Occipital lobe (tissue), 2 donors: ENCODE results near the gene GNB1L. TPM values are rescaled to one million over a fixed set of nuclear protein-coding genes. Genes with fewer than 3 reads are reported as not detected.

Source experiments
- DNase-seq: peaks from one replicate; lab custom pipeline; 2025; lab: John Stamatoyannopoulos, UW
- total RNA-seq: library from RNA; depleted of rRNA; stranded (reverse); fragments of >200 nt; gene quantifications from one replicate; pipeline ENCODE4 v1.2.3, GENCODE V29; 2014

Gene GNB1L
- total RNA-seq, 1 donor from 2014 or later: 2.7 TPM

DNA sequence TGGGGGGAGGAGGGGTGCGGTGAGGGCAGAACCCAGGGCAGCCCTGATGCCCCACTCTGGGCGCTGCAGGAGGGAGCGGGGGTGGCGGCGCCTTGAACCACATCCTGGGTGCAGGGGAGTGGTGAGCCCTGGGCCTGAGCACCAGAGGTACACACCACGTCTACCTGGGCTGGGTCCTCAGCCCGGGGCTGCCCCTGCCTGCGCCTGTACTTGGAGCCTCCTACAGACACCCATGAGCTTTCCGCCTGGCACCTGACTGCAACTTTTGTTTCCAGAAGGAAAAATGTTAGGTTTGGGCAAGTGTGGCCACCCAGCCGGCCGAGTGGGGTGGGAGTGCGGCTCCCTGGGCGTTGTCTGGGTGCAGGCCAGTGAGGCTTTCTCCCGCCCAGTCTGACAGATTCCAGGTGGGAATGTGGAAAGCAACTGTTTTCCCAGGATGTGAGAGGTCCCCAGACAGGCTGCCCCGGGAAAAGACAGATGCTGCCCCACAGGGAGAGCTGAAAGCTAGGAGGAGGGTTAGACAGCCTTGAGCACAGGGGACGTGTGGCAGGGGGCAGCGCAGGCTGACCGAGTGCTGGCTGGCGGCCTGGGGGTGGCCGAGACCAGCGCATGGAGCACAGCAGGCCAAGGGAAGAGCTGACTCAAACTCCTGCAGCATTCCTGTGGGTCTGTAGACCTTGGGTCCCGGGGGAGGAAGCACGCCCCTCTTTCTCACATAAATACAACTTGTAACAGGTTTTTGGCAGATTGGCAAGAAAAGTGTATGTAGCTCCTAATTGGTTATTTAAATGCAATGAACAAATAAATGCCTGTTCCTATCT is 44.1 kb downstream of the GNB1L start:
- DNase-seq: no peak

DNA sequence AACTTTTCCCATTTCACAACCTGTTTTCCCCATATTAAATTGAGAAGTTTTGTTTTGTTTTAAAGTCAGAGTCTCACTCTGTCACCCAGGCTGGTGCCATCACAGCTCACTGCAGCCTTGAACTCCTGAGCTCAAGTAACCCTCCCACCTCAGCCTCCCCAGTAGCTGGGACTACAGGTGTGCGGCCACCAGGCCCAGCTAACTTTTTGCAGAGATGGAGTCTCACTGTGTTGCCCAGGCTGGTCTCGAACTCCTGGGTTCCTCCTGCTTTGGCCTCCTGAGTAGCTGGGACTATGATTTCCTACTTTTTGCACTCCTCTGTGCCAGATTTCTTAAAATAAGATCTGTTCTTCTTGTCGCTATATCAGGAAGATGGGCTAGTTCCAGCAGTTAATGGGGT is 44.9 kb downstream of the GNB1L start:
- no peak for DNase-seq

DNA sequence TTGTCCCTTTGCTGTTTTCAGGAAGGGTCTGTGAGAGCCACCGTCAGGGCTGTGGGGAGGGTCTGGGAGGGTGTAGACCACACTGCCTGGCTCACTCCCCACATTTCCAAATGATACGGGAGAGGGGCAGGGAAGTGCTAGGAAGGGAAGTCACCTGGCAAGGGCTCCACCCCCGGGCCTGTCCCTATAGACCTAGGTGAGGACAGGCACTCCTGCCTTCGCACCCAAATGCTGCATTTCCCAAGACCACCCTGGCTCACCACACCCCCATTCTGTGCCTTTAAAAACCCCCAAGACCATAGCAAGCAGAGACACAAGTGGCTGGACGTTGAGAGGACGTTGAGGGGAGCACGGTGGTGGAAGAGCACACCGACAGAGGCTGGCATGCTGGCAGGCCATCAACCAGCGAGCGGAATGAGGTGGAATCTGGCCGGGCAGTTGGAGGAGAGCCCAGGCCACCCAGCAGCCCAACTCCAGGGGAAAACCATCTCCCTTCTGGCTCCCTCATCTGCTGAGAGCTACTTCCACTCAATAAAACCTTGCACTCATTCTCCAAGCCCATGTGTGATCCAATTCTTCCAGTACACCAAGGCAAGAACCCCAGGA is 45.7 kb downstream of the GNB1L start:
- no peak for DNase-seq

DNA sequence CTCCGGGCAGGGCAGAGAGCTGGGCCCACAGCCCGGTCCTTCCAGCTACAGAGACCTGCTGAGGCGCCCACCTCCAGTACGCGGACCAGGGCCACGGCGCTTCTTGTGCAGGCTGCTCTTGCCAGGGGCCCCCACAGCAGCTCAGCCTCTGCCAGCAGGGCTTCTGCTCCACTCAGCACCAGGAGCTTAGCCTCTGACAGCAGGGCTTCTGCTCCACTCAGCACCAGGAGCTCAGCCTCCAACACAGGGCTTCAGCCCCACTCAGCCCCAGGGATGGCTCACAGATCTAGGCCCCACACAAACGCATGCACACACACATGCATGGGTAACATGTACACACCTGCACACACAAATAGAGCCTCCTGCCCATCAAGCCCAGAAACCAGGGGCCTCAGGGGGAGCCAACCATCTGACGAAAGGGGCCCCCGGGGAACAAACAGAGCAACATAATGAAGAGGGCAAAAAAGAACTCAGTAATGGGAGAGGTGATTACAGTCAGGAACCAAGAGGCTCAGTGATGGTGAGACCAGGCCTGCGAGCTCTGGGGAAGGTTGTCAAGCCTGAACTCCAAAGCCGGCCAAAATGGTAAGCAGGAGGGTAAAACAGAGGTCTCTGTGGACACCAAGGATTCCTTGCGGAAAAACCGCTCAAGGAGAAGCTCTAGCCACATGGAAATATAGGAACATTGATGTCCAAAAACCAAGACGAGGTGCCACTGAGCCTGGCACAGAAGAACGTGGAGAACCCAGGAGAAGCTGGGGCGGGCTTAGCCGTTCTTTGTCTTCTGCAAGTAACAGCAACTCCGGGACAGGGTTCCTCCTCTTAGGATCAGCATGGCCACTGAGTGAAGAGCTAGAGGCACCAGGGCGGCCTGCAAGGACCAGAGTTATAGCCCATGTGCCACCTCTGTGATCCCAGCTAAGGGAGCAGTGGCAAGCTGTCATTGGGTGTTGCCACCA is 46.5 kb downstream of the GNB1L start:
- no peak for DNase-seq

DNA sequence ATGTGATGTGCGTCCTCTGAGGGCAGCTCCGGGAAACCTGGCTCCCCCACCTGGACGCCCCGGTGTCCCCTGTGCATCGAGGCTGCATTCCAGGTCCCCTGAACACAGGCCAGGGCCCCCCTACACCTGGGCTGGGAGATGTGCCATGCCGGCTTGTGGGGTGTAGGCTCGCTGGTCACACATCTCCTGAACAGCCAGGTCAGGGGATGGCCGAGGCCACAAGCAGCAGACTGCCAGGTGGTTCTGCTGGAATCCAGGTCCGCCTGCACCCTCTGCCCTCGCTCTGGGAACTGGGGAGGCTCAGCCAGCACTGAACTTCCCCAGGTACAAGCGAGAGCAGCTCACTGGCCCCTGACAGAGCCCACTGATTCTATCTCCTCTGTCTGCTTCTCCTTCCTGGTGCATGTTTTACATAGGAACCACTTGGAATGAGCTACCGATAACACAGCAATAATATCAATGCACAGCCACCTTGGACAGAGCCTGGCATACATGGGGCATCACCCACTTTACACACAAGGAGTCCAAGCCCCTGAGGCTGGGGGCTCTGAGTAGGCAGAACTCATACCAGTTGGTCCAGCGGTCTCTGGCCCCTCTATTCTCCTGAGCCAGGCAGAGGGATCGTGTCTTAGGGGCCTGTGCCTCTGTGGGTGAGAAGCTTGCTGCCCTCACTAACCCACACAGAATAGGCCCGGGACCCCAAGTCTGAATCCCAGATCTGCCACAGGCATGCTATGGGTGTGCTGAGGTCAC is 47.3 kb downstream of the GNB1L start:
- DNase-seq: no peak

DNA sequence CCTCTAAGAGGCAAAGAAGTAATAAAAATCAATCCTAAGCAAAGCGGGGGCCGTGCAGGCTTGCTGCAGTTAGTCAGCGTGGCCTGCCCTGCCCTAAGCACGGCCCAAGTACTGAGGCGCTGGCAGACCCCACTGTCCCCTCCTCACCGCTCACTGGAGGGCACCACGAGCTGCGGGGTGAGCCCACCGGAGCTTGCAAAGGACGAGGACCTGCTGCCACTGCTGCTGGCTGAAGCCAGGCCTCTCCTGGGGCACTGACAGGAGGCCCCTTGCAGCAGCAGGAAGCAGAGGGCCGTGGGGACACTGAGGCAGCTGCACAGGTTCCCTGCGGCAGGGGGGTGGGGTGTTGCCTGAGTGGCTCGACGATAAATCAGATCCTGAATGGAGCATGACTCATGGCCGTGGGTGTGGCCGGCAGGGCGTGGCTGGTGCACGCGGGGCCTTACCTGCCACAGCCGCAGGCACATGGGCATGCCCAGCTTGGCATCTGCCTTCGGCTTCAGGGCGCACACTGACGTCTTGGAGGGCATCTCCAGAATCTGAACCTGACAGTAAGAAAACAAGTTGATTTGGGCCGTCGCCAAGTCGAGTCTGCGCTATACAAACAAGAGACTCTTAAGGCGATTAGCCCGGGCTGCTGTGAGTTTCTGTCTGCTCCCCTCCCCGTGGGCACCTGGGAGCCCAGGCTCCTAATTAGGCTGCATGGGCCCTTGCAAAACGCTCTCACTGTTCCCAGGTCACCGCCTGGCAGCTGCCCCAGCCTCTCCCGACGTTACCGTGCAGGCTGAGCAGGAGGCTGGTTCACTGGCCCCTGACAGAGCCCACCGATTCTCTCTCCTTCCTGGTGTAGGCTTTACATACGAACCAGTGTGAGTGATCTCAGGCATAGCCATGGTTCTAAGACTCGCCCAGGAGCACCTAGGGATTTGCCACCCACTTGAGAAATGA is 48.2 kb downstream of the GNB1L start:
- DNase-seq: no peak

DNA sequence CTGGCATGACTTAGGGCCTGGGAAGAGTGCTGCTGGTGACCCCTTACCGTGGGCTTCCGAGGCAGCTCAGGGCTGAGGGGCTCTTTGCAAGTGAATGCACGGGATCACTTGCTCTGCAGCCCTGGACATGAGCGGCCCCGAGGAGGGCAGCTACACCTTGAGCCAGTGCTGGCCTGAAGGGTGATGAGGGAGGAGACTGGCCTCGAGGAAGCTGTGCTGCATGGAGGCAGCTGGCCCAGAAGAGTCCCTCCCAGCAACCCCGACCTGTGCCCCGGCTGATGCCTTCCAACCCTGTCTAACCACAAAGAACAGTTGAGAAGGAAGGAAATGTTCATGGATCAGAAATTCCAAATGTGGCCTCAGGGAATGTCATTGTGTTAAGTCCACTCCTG is 48.9 kb downstream of the GNB1L start:
- no peak for DNase-seq

DNA sequence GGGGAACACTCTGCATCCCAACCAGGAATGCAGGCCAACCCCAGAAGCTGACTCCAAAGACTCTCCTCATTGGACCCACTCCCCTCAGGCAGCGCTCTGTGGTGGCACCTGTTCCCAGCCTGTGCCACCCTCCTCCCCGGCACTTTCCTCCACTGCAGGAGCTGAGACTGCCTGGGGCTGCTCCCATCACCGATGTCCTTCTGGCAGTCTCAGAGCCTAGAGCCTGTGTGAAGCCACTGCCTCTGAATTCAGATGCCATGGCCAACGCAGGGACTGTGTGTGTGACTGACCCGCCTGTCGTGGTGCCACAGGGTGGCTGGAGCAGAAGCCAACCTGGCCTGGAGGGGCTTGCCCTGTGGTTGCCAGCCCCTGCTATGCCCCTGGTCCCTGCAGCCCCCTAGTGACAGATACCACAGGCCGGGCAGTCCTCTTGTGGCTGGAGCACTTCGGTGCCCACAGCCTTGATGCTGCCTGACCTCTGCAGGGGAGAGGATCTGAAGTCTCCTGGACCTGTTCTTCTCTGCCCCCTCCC is 50.9 kb downstream of the GNB1L start:
- DNase-seq: no peak

DNA sequence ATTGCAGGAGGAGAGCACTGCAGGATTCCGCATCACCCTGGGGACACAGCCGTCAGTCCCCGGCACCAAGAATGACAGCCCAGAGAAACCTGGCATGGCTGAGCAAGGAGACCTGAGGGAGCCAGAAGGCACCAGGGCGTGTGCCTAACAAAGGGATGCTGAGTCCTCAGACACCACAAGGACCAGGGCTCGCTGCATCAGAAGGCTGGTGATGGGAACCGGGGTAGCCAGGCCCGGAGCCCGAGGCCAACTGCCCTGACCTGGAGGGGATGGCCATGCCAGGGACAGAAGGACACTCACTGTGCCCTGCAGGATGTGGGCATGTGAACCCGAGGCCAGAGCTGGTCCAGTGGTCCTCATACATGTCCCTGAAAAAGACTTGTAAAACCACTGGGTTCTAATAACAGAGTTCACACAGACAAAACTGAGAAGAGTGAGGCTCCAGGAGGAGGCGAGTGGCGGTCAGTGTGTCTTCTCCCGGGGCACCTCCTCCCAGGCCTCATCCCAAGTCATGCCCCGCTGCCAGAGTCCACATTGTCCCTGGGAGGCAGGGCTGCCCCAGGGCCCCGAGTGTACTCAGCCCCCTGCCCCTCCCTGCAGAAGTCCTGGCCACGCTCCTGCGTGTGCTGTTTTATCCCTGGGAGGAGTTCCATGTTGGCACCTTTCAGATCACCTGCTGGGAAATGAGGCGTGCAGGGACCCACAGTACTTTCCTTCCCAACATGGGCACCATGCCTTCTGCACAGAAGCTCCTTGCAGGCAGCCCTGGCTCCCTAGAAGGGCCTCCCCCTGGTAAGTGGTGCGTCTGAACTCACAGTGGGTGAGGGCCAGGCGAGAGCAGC is 51.6 kb downstream of the GNB1L start:
- DNase-seq: no peak

DNA sequence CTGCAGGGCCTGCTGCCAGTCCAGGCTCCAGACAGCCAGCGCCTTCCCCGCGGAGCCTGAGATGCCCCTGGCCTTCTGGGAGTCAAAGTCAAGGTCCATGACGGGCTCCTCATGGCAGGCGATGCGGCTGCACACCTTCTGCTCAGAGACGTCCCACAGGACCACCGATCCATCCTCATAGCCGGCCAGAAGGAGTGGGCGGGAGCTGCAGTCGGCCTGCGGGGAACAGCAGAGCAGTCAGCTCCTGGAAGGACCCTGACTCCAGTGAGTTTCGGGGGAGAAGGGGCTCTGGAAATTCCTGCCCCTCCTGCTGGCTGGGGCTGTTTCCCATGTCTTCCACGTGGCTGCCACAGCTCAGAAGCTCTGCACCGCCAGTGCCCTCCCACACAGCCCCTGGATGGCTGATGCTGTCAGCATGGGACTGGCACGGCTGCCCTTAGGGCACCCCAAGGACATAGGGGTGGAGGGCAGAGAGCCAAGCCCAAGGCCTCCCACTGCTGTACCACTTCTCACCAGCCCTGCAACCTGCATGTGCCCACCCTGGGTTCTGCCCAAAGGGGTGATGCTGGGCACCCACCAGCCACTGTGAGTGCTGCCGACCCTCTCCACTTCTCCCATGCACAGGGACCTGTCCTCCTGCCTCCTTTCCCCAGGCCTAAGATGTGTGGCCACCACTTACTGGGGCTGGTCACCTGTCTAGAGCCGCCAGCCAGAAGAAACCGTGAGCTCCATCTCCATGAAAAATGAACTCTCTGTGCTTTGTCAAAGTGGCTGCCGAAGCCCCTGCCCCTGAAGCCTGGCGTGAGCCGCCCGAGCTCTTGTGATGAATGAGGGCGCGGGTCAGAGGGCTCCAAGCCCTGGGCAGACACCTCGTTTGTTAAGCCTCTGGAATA is 52.4 kb downstream of the GNB1L start:
- no peak for DNase-seq

DNA sequence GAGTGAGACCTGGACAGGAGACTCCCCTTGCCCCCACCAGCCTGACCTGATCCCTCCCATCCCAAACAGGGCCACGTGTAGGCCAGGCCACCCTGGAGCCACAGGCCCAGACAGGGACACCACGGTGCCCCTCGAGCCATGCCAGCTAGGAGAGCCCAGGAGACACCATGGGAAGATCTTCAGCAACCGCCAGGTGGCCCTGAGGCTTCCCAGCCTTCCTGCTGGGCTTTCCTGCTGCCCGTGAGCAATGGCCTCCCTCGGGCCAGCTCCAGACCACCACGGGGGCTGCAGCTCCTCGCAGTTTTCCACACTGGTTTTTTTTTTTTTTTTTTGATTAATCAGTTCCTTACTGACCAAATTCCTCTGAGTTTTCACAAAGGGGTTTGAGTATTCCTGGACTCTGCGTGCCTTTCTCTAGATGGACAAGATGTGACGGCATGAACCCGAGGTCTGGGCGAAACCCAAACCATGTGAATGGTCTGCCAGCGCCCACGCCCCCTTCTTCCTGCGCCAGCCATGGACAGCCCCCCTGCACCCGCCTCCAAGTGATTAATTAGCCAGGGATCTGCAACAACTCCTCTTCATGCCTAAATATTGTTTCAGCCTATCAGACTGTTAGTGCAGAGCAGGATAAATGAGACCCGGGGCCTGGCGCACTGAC is 53.2 kb downstream of the GNB1L start:
- no peak for DNase-seq

DNA sequence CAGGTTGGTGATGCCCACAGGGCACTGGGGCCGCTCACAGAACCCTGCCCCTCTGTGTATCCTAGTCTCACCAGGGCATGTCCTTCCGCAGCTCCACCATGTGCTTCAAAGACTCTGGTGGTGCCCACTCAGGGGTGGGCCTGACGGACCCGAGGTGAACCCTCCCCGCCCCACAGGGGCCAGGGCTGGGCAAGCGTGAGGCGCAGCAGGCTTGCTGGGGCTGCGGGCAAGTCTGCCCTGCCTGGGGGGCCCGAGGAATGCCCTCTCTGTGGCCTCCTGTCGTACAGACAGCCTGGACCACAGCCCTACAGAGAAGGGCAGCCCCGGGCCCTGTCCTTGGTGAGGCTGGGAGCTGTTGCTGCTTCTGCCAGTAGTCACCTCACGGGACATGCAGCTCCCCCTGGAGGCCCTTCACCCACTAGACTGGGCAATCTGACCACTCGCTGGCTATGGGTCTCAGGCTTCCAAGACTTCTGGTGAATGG is 53.9 kb downstream of the GNB1L start:
- no peak for DNase-seq

DNA sequence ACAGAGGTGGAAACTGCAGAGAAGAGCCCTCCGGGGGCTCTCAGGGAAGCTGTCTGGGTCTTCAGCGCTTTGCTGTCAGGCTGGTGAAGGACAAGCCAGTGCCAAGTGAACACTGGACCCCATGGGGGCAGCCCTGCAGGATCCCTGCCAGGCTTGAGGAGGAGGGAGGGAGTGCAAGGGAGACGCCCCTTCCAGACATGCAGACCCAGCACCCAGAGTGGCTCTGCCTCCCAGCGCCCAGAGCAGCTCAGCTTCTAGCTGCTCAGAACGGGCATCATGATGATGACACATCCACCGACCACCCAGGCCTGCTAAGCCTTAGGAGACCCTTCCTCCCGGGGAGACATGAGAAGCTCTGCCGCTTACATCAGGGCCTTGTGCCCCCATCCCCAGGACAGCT is 54.4 kb downstream of the GNB1L start:
- no peak for DNase-seq

DNA sequence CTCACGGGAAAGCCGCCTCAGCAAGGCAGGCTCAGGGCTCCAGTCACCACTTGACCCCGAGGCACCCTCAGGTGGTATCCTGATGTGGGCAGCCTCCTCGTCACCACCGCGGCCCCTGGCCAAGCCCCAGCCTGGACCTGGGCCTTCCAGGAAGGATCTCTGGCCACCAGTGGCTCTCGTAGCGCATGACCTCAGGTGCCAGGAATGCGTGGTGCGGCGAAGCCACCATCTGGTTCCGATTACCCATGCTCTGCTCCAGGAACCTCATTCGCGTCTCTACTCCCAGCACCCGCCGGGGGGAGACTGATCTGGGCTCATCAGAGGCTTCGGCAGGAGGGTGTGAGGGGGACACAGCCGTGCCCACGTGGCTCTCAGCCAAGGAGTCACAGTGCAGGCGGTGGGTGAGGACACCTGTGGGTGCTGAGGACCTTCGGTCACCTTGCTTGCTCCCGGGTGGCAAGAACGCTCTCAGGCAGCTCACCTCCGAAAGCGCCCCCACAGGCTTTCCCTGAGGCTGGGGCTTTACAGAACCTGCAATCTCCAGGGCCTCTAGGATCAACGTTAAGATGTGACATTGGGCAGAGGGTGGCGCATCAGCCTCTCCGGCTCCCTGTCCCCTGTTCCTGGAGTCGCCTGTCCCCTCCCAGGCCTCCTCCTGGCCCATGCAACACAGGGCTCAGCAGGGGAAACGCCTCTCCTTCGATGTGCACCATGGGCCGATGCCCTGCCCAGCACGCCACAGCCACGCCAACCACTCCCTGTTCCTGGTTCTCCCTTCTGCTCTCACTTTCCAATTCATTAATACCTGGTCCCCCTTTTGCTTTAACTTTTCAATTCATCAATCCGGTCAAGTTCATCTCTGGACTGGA is 55.1 kb downstream of the GNB1L start:
- DNase-seq: no peak

DNA sequence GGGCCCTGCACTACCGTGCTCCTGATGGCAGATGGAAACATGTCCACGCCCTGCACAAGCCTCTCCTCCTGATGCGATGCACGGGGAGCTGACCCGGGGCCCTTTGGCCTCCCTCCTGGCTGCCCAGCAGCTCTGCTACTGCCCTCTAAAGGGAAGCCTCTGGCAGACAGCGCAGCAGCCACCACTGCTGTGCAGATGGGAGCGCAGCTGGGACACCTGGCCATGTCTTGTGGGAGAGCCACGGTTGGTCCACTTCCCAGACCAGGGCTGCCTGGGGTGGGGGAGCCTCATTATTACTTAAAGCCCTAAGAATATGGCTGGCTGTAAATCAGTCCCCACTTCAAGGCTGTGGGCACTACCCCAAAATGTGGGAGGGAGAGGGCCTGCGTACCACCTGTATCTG is 55.8 kb downstream of the GNB1L start:
- no peak for DNase-seq

DNA sequence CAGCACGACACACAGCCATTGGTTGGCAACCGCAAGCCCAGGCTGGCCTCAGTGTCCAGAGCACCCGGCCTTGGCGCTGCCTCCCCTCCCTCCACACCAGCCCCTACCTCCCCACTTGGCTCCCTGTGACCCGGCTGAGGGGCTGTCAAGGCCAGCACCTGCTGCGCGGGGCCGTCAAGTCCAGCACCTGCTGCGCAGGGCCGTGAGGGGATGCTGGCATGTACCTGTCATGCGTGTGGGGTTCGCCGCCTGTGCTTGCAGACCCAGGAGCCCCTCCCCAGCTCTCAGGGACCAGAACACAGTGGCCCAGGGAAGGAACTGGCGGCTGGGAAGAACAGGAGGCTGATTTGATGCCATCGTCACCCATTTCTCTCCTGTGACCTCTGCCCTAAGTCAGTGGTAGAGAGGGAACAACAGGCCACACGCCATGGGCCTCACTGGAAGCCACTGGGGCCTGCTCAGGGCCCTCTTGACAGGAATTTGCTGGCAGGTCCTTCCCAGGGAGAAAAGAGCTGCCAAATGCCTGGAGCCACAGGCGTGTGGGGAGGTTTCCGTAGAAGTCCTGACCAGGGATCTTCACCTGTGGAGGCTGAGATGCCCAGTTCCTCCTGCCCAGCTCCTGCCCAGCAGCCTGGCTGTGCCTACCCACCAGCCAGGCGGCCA is 56.5 kb downstream of the GNB1L start:
- no peak for DNase-seq
